ENCODE measurements around the gene MAP3K4. TPM values are rescaled to one million over a fixed set of nuclear protein-coding genes. Genes with fewer than 3 reads are reported as not detected.
A peak's percentile ranks its signal among the peaks of the same experiment; 100 is the strongest.

MAP3K4 gene
- total and polyA plus RNA-seq, 7 donors = 4.6 to 79.2 (median 22.7) TPM

- Histone ChIP-seq H3K4me3 (no peak overlapping the region), H3K36me3 (peaks cover 0 to 45% (median 10%) of the 10 kb centered on the region in 4 donors), H3K27ac (no peak overlapping the region), H3K9me3 (no peaks in the 10 kb centered on the region), H3K4me1 (no peaks in the 10 kb centered on the region), H3K27me3 (no peaks in the 10 kb centered on the region)
- no peak for DNase-seq
- 92 to 95% methylated on average over 12 of the region's 12 CpGs for WGBS, 2 donors
- intact Hi-C loops (cut with DNase I) = no loop called here
- TF ChIP-seq POLR2AphosphoS5 (IDR thresholded peaks at IDR 0.05) = no peak
- no peak for TF ChIP-seq EP300 (IDR thresholded peaks at IDR 0.05)
Measured at GRCh38 chr6:161137839-161138542, 146.4 kb downstream of the MAP3K4 start.

- H3K4me3 ChIP-seq = no peak overlapping the region
- H3K9me3 ChIP-seq = no peaks in the 10 kb centered on the region
- no peaks in the 10 kb centered on the region for H3K27me3 ChIP-seq
- TF ChIP-seq POLR2A (IDR thresholded peaks at IDR 0.05) (no peak), EP300 (IDR thresholded peaks at IDR 0.05) (no peak), CTCF (IDR thresholded peaks at IDR 0.05) (no peak), POLR2AphosphoS5 (IDR thresholded peaks at IDR 0.05) (no peak)
- no peaks in the 10 kb centered on the region for H3K4me1 ChIP-seq
- H3K27ac ChIP-seq = no peak overlapping the region
- peaks cover 0 to 44% (median 10%) of the 10 kb centered on the region in 4 donors for H3K36me3 ChIP-seq
- 93% methylated on average over 23 of the region's 23 CpGs for WGBS, 2 donors
- intact Hi-C loops (cut with DNase I) = no loop called here
- DNase-seq = no peak
Measured at GRCh38 chr6:161138543-161139303, 147.2 kb downstream of the MAP3K4 start.

GRCh38 chr6:161139304-161139765 lies 147.8 kb downstream of the MAP3K4 start:
- DNase-seq = no peak
- no peak for TF ChIP-seq POLR2AphosphoS5 (IDR thresholded peaks at IDR 0.05)
- TF ChIP-seq POLR2A (IDR thresholded peaks at IDR 0.05) = no peak
- TF ChIP-seq EP300 (IDR thresholded peaks at IDR 0.05) = no peak
- no peak for TF ChIP-seq CTCF (IDR thresholded peaks at IDR 0.05)
- no peak overlapping the region for H3K27ac ChIP-seq
- no peak overlapping the region for H3K4me3 ChIP-seq
- H3K27me3 ChIP-seq = no peaks in the 10 kb centered on the region
- 84 to 95% methylated on average over 18 of the region's 18 CpGs for WGBS, 2 donors
- H3K36me3 ChIP-seq = peaks cover 0 to 44% (median 10%) of the 10 kb centered on the region in 4 donors
- intact Hi-C loops (cut with DNase I) = no loop called here
- no peaks in the 10 kb centered on the region for H3K4me1 ChIP-seq
- H3K9me3 ChIP-seq = no peaks in the 10 kb centered on the region

GRCh38 chr6:161139766-161140553 lies 148.4 kb downstream of the MAP3K4 start:
- Histone ChIP-seq H3K27ac (no peak overlapping the region), H3K4me3 (no peak overlapping the region), H3K27me3 (no peaks in the 10 kb centered on the region), H3K36me3 (peaks cover 0 to 44% (median 10%) of the 10 kb centered on the region in 4 donors), H3K9me3 (no peaks in the 10 kb centered on the region), H3K4me1 (no peaks in the 10 kb centered on the region)
- intact Hi-C loops (cut with DNase I) = loop anchor here (2.0 kb wide), 1 partner anchor 233 kb away; no protein-coding TSS in a partner anchor
- TF ChIP-seq POLR2AphosphoS5 (IDR thresholded peaks at IDR 0.05) = no peak
- TF ChIP-seq EP300 (IDR thresholded peaks at IDR 0.05) = no peak
- peak in 1 of 4 experiments; percentile 38 for TF ChIP-seq CTCF (IDR thresholded peaks at IDR 0.05)
- no peak for TF ChIP-seq POLR2A (IDR thresholded peaks at IDR 0.05)
- WGBS, 2 donors = 72 to 88% methylated on average over 28 of the region's 28 CpGs
- peak; percentile 78 for DNase-seq

Measured in sigmoid colon (tissue), 7 donors.